ENCODE data around the gene RCSD1.

RCSD1 gene

DNA sequence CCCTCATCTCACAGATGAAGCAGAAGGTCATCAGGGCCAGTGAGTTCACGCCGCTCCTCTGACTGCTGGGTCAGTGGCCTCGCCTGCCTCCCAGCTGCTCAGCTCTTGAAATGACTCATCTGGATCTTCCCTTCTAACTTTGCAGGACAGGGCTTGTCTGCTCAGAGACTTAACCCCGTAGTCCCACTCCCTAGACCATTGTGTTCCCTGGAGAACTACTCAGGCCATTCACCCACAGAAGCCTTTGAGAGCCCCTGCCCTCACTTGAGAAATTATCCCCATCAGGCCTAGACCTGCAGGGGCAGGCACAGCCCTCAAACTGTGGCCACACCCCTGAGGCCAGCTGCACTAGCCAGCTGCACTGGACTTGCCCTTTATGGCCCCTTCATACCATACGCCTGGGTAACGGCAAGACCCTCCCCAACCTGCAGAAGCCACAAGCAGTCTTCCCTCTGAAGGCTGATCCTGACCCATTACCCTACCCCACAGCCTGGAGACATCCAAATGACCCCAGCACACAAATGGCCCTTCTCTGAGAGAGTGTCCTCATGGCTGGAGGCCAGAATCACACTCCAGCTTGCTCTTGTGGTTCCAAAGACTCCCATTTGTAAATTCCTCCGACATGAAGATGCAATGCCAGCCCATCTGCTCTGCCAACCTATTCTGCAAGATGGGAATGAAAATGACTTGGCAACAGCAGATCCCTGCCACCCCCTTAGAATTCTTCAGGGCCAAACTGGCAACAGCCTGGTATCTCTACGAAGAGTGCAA, 33.2 kb downstream of the RCSD1 start:
- Mint-ChIP-seq H3K36me3 (peaks cover 43% of the 10 kb centered on the region), H3K27ac (peak overlapping the region; percentile 65), H3K27me3 (no peaks in the 10 kb centered on the region), H3K4me1 (peaks cover 88% of the 10 kb centered on the region), H3K4me3 (peak overlapping the region; percentile 15), H3K9me3 (no peaks in the 10 kb centered on the region)
- ATAC-seq, result peak; percentile 60

DNA sequence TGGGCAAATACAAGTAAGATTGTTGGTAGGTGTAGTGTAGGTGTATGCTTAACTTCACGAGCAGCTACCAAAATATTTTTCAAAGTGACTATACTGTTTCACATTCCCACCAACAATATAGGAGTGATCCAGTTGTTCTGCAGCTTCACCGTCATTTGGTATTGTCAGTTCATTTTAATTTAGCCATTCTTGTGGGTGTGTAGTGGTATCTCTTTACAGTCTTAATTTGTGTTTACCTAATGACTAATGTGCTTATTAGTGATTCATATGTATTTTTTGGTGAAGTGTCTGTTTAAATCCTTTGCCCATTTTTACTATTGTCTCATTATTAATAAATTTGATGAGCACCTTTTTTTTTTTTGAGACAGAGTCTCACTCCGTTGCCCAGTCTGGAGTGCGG, 35.4 kb downstream of the RCSD1 start:
- ATAC-seq, result no peak
- no peaks in the 10 kb centered on the region for H3K9me3 Mint-ChIP-seq
- peak overlapping the region; percentile 69 for H3K27ac Mint-ChIP-seq
- H3K4me1 Mint-ChIP-seq, result peaks cover 88% of the 10 kb centered on the region
- H3K4me3 Mint-ChIP-seq, result no peak overlapping the region
- peaks cover 28% of the 10 kb centered on the region for H3K36me3 Mint-ChIP-seq
- H3K27me3 Mint-ChIP-seq, result no peaks in the 10 kb centered on the region

DNA sequence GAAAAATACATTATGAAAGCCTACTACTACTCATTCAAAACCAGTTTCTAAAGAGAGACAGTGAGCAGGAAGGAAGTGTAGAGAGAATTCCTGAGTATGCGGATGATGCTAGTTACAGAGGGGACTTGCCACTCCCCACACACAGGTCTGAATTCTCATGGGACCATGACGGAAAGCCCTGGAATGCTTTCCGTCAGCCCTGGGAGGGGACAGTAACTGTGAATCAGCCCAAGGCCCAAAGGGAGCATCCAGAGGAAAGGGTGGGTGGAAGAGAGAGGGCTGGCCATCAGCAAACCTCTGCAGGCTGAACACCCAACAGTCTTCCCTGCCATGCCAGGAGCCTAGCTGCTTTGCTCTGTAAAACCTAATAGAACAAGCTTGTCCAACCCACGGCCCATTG, 36.4 kb downstream of the RCSD1 start:
- Mint-ChIP-seq H3K27me3 (no peaks in the 10 kb centered on the region), H3K4me1 (peaks cover 88% of the 10 kb centered on the region), H3K27ac (peak overlapping the region; percentile 69), H3K36me3 (peaks cover 32% of the 10 kb centered on the region), H3K9me3 (no peaks in the 10 kb centered on the region), H3K4me3 (no peak overlapping the region)
- ATAC-seq, result no peak

DNA sequence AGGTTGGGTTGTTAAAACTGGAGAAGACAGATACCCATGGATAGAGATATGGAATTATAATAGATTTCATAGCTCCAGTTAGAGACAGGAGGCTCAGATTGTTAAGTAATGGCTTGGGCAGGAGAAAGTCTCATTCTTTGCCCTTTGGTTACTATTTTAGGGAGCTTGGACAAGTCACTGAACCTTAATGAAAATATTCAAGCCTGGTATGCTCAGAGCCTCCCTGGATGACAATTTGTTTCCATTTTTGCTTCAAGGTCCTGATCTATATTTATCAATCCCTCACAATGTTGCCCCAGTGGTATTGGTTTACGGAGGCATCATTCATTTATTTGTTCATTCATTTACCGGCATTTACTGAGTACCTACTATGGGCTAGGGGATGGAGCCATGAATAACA, 37.5 kb downstream of the RCSD1 start:
- H3K4me3 Mint-ChIP-seq, result no peak overlapping the region
- H3K4me1 Mint-ChIP-seq, result peaks cover 88% of the 10 kb centered on the region
- H3K27me3 Mint-ChIP-seq, result no peaks in the 10 kb centered on the region
- peak overlapping the region; percentile 69 for H3K27ac Mint-ChIP-seq
- H3K36me3 Mint-ChIP-seq, result peaks cover 44% of the 10 kb centered on the region
- no peaks in the 10 kb centered on the region for H3K9me3 Mint-ChIP-seq
- ATAC-seq, result no peak

DNA sequence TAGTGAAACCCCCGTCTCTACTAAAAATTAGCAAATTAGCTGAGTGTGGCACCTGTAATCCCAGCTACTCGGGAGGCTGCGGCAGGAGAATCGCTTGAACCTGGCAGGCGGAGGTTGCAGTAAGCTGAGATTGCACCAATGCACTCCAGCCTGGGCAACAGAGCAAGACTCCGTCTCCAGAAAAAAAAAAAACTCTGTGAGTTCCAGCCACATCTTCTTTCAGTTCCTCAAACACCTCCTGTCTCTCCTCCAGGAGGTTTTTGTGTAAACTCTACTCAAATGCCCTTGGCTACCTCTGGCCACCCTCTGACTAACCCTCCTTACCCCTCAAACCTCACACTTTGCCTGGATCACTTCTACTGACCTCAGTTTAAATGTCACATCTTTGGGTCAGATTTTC, 38.1 kb downstream of the RCSD1 start:
- peaks cover 88% of the 10 kb centered on the region for H3K4me1 Mint-ChIP-seq
- no peaks in the 10 kb centered on the region for H3K27me3 Mint-ChIP-seq
- peak; percentile 95 for ATAC-seq
- H3K4me3 Mint-ChIP-seq, result no peak overlapping the region
- peak overlapping the region; percentile 69 for H3K27ac Mint-ChIP-seq
- H3K36me3 Mint-ChIP-seq, result peaks cover 49% of the 10 kb centered on the region
- no peaks in the 10 kb centered on the region for H3K9me3 Mint-ChIP-seq

DNA sequence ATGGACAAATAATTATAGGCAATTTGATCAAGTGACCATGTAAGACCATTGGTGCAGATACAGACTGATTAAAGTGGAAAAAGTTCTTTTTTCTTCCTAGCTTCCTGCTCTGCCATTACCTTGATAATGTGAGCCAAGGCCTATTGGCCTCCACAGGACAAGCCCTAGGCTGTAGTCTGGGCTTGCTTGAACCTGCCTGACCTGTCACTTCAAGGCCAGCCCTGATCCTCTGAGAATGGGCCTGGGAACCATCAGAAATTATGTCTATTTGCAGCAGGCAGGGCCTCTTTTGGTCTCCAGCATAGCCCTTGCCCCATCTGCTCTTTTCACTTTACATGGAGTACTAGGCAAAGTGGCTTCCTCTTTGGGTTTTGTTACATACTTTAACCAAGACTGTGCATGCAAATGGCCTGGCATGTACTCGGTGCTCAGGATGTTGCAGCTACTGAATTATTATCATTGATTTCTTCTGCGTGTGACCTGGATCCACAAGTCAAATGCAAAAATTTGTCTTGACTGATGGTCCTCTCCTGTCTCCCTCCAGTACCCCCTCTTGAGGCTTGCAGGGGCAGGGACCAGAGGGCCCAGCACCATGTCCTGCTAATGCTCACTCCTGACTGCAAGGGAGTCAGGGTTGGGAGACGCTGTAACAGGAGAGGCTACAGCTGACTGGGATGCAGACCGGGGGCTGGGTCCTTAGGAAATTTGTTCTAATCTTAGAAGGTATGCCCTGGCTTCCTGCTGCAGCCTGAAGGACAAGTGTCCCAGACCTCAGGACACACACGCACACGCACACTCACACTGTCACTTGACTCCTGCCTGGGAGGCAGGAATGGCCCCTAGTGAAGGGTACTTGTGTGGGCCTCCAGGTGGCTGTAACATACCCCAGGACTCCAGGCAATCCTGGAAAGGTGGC, 39.4 kb downstream of the RCSD1 start:
- H3K4me1 Mint-ChIP-seq, result peaks cover 96% of the 10 kb centered on the region
- H3K9me3 Mint-ChIP-seq, result no peaks in the 10 kb centered on the region
- no peaks in the 10 kb centered on the region for H3K27me3 Mint-ChIP-seq
- H3K36me3 Mint-ChIP-seq, result peaks cover 54% of the 10 kb centered on the region
- ATAC-seq, result no peak
- H3K27ac Mint-ChIP-seq, result peak overlapping the region; percentile 80
- H3K4me3 Mint-ChIP-seq, result no peak overlapping the region

GRCh38 chr1:167670563-167670962, 40.5 kb downstream of the RCSD1 start:
- ATAC-seq, result no peak
- Mint-ChIP-seq H3K27ac (peak overlapping the region; percentile 80), H3K36me3 (peaks cover 48% of the 10 kb centered on the region), H3K4me1 (peaks cover 91% of the 10 kb centered on the region), H3K4me3 (no peak overlapping the region), H3K9me3 (no peaks in the 10 kb centered on the region), H3K27me3 (no peaks in the 10 kb centered on the region)

DNA sequence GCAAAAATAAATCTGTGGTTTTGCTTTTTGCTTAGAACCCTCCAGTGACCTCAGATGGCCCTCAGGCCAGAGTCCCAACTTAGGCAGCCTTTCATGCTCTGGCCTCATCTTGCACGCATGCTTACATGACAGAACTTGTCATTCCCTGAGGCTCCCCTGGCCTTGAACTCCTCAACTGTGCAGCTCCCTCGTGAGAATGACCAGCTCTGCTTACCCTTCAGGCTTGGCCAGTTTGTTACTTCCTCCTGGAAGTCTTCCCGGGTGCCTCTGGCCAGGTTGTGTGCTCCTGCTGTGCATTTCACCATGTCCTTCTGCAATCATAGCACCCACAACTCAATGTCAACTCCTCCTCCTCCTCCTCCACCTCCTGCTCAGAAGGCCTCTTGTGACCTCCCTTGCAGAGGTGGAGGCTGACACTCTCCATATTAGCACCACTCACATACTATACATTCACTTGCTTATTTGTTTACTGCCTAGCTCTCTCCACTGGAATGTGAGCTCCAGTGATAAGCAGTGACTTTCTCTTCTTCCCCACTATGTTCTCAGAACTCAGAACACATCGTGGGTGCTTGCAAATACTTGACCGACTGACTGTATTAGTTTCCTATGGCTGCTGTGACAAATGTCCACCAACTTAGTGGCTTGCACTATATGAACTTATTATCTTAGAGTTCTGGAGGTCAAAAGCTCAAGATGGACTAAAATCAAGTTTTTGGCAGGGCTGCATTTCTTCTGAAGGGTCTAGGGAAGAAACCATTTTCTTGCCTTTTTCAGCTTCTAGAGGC, 41.9 kb downstream of the RCSD1 start:
- Mint-ChIP-seq H3K27ac (peak overlapping the region; percentile 80), H3K27me3 (no peaks in the 10 kb centered on the region), H3K36me3 (peaks cover 48% of the 10 kb centered on the region), H3K9me3 (no peaks in the 10 kb centered on the region), H3K4me3 (no peak overlapping the region), H3K4me1 (peaks cover 79% of the 10 kb centered on the region)
- ATAC-seq, result no peak

DNA sequence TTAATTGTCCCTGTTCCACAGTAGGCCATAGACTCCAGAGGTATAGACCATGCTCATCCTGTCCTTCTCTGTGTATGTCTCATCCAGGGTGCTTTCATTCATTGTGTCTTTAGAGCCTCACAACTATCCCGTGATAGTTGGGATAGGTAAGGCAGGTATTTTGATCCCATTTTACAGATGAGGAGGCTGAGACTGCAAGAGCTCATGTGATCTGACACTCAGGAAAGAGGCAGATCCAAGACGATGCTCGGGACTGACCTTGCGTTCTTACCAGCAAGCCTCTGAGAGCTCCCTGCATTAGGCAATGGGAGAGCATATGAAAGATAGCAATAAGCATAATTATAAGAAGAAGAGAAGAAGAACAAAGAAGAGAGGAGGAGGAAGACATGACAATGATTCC, 42.8 kb downstream of the RCSD1 start:
- H3K4me1 Mint-ChIP-seq, result peaks cover 70% of the 10 kb centered on the region
- no peak overlapping the region for H3K4me3 Mint-ChIP-seq
- no peaks in the 10 kb centered on the region for H3K27me3 Mint-ChIP-seq
- peaks cover 55% of the 10 kb centered on the region for H3K36me3 Mint-ChIP-seq
- ATAC-seq, result no peak
- H3K9me3 Mint-ChIP-seq, result no peaks in the 10 kb centered on the region
- H3K27ac Mint-ChIP-seq, result peak overlapping the region; percentile 80

DNA sequence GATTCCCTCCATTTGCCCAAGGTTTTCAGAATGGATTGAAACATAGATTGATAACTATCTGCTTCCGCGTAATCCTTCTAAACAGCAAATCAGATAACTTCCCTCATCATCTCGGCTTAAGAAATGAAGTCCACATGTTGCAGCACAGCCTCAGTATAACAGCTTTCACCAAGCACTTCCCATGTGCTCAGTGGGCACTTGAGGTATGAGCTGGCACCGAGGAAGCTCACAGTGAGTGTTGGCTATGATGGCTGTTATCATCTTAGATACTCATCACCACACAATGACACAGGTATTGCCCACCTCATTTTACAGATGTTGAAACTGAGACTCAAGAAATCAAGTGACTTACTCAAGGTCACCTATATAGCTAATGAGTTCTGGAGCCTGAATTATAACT, 43.2 kb downstream of the RCSD1 start:
- Mint-ChIP-seq H3K4me1 (peaks cover 66% of the 10 kb centered on the region), H3K4me3 (no peak overlapping the region), H3K27ac (peak overlapping the region; percentile 5), H3K27me3 (no peaks in the 10 kb centered on the region), H3K36me3 (peaks cover 55% of the 10 kb centered on the region), H3K9me3 (no peaks in the 10 kb centered on the region)
- ATAC-seq, result no peak

DNA sequence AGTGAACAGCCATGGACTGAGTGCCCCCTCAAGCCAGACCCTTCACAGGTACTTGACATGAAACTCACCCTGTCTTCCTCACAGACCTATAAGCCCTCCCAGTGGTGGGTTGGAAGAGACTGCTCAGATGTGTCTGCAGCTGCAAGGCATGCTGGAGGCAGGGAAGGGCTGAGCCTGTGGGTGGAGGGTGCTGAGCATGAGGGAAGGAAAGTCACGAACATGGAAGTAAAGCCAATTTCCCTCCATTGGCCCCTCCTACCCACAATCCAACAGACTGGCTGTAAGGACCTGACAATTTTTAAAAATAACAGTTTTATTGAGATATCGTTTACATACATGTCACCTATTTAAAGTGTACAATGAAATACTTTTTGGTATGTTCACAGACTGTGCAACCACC, 44.1 kb downstream of the RCSD1 start:
- Mint-ChIP-seq H3K27ac (peak overlapping the region; percentile 5), H3K27me3 (no peaks in the 10 kb centered on the region), H3K4me1 (peaks cover 57% of the 10 kb centered on the region), H3K36me3 (peaks cover 55% of the 10 kb centered on the region), H3K9me3 (no peaks in the 10 kb centered on the region), H3K4me3 (no peak overlapping the region)
- ATAC-seq, result no peak

DNA sequence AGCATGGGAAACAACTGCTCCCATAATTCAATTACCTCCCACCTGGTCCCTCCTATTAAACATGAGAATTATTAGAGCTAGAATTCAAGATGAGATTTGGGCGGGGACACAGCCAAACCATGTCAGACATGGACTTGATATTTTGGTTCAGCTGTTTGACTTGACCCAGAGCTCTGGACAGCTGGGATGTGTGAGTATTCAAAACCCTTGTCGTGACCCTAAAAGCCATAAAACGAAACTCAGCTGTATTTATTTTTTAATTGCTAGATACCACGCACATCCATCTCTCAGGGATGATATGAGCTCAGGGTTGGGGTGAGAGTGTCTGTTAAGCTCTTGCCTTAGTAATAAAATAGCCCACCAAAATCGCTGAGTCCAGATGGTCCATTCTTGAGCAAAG, 45.4 kb downstream of the RCSD1 start:
- no peaks in the 10 kb centered on the region for H3K27me3 Mint-ChIP-seq
- H3K36me3 Mint-ChIP-seq, result peaks cover 51% of the 10 kb centered on the region
- H3K27ac Mint-ChIP-seq, result no peak overlapping the region
- no peaks in the 10 kb centered on the region for H3K9me3 Mint-ChIP-seq
- ATAC-seq, result no peak
- H3K4me3 Mint-ChIP-seq, result no peak overlapping the region
- peaks cover 44% of the 10 kb centered on the region for H3K4me1 Mint-ChIP-seq

- no peak for ATAC-seq
- Mint-ChIP-seq H3K36me3 (peaks cover 42% of the 10 kb centered on the region), H3K9me3 (no peaks in the 10 kb centered on the region), H3K4me1 (peaks cover 35% of the 10 kb centered on the region), H3K27me3 (no peaks in the 10 kb centered on the region), H3K27ac (no peak overlapping the region), H3K4me3 (no peak overlapping the region)
Observed at GRCh38 chr1:167676205-167676915, 46.3 kb downstream of the RCSD1 start.

DNA sequence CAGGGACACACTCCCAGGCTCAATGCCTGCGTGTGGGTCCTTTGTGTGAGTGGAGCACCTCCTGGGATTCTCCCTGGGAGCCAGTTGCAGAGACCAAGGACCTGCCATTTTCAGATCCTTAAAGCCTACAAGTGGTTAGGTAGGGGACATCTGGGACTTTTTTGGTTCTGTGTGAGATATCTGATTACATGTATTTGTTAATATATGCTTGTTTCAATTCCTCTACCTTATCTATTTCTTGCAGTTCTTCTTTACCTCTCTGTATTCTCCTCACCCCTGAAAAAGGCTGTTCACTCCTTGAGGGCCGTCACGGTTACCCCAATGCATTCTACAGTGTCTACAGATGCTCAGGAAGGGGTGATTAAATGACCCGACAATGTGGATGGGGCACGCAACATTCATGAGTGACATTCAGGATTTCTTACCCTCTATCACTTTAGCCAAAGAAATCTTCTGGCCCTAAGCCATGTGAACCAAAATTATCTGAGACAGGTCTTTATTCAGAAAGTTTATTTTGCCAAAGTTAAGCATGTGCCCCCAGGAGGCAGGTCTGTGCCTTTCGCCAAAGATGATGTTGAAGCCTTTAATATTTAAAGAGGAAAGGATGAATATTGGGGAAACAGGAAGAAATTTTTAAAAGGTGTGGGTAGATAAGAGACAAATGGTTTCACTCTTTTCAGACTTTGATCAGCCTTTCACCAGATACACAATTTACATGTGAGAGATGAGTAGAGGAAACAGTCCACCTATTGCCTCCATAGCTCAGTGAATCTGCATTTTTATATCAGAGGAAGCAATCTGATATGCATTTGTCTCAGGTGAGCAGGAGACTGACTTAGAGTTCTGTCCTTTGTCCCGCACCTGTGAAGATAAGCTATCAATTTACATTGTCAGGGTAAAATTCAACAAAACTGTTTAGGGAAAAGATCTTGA, 47.1 kb downstream of the RCSD1 start:
- Mint-ChIP-seq H3K4me1 (peaks cover 27% of the 10 kb centered on the region), H3K27me3 (no peaks in the 10 kb centered on the region), H3K27ac (no peak overlapping the region), H3K36me3 (peaks cover 39% of the 10 kb centered on the region), H3K4me3 (no peak overlapping the region), H3K9me3 (no peaks in the 10 kb centered on the region)
- peak; percentile 72 for ATAC-seq
